HepG2 (cell line): ENCODE measurements around the gene CFAP119. TPM values are rescaled to one million over a fixed set of nuclear protein-coding genes. Genes with fewer than 3 reads are reported as not detected.
A peak's percentile ranks its signal among the peaks of the same experiment; 100 is the strongest.

Source experiments
- ASH2L ChIP-seq: fragments of 300-600, 200-600 bp; sonication (generic); IDR thresholded peaks from 2 replicates; pipeline ENCODE4 v1.7.0; 2017; ENCODE audit warnings: low read depth, mild to moderate bottlenecking, moderate library complexity, mixed read lengths, low read length; ENCODE audit not compliant: insufficient read length
- ERF ChIP-seq: IDR thresholded peaks from 2 replicates; pipeline ENCODE4 v1.6.1; 2018; ENCODE audit warnings: missing biosample characterization, missing genetic modification reagents
- GABPA ChIP-seq, 2 experiments: IDR thresholded peaks; 2 replicates each; pipeline ENCODE4 v1.6.1; 2011 to 2016; ENCODE audit warnings: low read depth in 2 of 2, low read length in 1 of 2, missing biosample characterization in 1 of 2, missing genetic modification characterization in 1 of 2
- HNF1B ChIP-seq: sonication (generic); formaldehyde crosslinking; IDR thresholded peaks from 2 replicates; pipeline ENCODE4 v1.5.1; 2020; ENCODE audit warnings: mild to moderate bottlenecking, moderate library complexity, missing genetic modification reagents
- HNRNPUL1 ChIP-seq: fragments of 200-400 bp; formaldehyde crosslinking; IDR thresholded peaks from 2 replicates; pipeline ENCODE4 v1.6.1; 2017; ENCODE audit warnings: low read depth, mild to moderate bottlenecking, low read length, moderate library complexity
- IRF9 ChIP-seq: sonication (generic); formaldehyde crosslinking; IDR thresholded peaks from 2 replicates; pipeline ENCODE4 v1.8.0; 2022; ENCODE audit warnings: missing genetic modification reagents, mild to moderate bottlenecking, borderline replicate concordance
- MIER3 ChIP-seq: IDR thresholded peaks from 2 replicates; pipeline ENCODE4 v1.6.1; 2016; ENCODE audit warnings: missing compliant biosample characterization, borderline replicate concordance
- MYC ChIP-seq: sonication (generic); formaldehyde crosslinking; IDR thresholded peaks from 2 replicates; pipeline ENCODE4 v1.9.0; 2021; ENCODE audit warnings: missing genetic modification reagents, borderline replicate concordance
- PHF21A ChIP-seq: sonication (generic); formaldehyde crosslinking; IDR thresholded peaks from 2 replicates; pipeline ENCODE4 v1.5.0; 2020; ENCODE audit warnings: mild to moderate bottlenecking, missing genetic modification reagents
- POLR2AphosphoS5 ChIP-seq: IDR thresholded peaks from 2 replicates; pipeline ENCODE4 v1.6.1; 2012; ENCODE audit warnings: low read depth, low read length
- RBM39 ChIP-seq: fragments of 200-400 bp; formaldehyde crosslinking; IDR thresholded peaks from one replicate; pipeline ENCODE4 v1.6.1; 2018; ENCODE audit warnings: antibody characterized with exemption, mild to moderate bottlenecking, low read depth, low read length; ENCODE audit not compliant: poor library complexity, severe bottlenecking
- SYNCRIP ChIP-seq: fragments of 200-400 bp; formaldehyde crosslinking; IDR thresholded peaks from 2 replicates; pipeline ENCODE4 v1.6.1; 2018; ENCODE audit warnings: mild to moderate bottlenecking, low read depth, low read length; ENCODE audit not compliant: insufficient read depth
- TBP ChIP-seq: sonication (generic); formaldehyde crosslinking; IDR thresholded peaks from 2 replicates; pipeline ENCODE4 v1.5.0; 2020; ENCODE audit warnings: missing genetic modification reagents
- ZNF30 ChIP-seq: sonication (generic); formaldehyde crosslinking; IDR thresholded peaks from 2 replicates; pipeline ENCODE4 v1.5.0; 2020; ENCODE audit warnings: mild to moderate bottlenecking, missing genetic modification reagents
- ZNF333 ChIP-seq: sonication (generic); formaldehyde crosslinking; IDR thresholded peaks from 2 replicates; pipeline ENCODE4 v1.4.0; 2020; ENCODE audit warnings: mild to moderate bottlenecking, missing genetic modification reagents, borderline replicate concordance
- ZNF543 ChIP-seq: sonication (generic); formaldehyde crosslinking; IDR thresholded peaks from 2 replicates; pipeline ENCODE4 v1.4.0; 2020; ENCODE audit warnings: mild to moderate bottlenecking, missing genetic modification reagents
- ZNF761 ChIP-seq: sonication (generic); formaldehyde crosslinking; conservative IDR thresholded peaks from 2 replicates; pipeline ENCODE4 v1.4.0; 2020; ENCODE audit warnings: mild to moderate bottlenecking, missing genetic modification reagents
- polyA plus RNA-seq, 8 experiments: library from polyadenylated mRNA; depleted of rRNA in 3 of 8; stranded (reverse) in 7 of 8; unstranded in 1 of 8; fragments of >200 nt; fragmentation: Illumina TruSeq in 4 of 8; extraction: Trizol in 4 of 8; gene quantifications; 2 replicates each; pipeline versions ENCODE4 v1.2.1 to v1.2.3, GENCODE V29; 2011 to 2016; ENCODE audit warnings: low read depth in 4 of 8, missing spikeins in 1 of 8, mixed read lengths in 1 of 8; ENCODE audit not compliant: insufficient read depth in 1 of 8
- total RNA-seq, 5 experiments: library from RNA; depleted of rRNA; stranded (reverse); fragments of >200 nt; fragmentation: Illumina TruSeq; extraction: Trizol; gene quantifications; 2 replicates each; pipeline ENCODE4 v1.2.3, GENCODE V29; 2016; ENCODE audit warnings: low read depth in 1 of 5
- TF ChIP-seq, protein P1 (sequence below): sonication (generic); formaldehyde crosslinking; IDR thresholded peaks from 2 replicates; pipeline ENCODE4 v1.9.0; 2021; ENCODE audit warnings: missing genetic modification reagents, borderline replicate concordance
- TF ChIP-seq, protein P2 (sequence below), 2 experiments: sonication (generic) in 1 of 2; formaldehyde crosslinking in 1 of 2; IDR thresholded peaks; 2 replicates each; pipeline versions ENCODE4 v1.4.0 to v1.6.1; 2018 to 2020; ENCODE audit warnings: missing genetic modification reagents in 2 of 2, borderline replicate concordance in 1 of 2, low read depth in 1 of 2, mild to moderate bottlenecking in 1 of 2, missing biosample characterization in 1 of 2

The CFAP119 gene
- total and polyA plus RNA-seq, 2 of the 13 experiments (the other 11 are each of a cell fraction or from before 2014, with no cell fraction given) = 6.4 TPM

DNA sequence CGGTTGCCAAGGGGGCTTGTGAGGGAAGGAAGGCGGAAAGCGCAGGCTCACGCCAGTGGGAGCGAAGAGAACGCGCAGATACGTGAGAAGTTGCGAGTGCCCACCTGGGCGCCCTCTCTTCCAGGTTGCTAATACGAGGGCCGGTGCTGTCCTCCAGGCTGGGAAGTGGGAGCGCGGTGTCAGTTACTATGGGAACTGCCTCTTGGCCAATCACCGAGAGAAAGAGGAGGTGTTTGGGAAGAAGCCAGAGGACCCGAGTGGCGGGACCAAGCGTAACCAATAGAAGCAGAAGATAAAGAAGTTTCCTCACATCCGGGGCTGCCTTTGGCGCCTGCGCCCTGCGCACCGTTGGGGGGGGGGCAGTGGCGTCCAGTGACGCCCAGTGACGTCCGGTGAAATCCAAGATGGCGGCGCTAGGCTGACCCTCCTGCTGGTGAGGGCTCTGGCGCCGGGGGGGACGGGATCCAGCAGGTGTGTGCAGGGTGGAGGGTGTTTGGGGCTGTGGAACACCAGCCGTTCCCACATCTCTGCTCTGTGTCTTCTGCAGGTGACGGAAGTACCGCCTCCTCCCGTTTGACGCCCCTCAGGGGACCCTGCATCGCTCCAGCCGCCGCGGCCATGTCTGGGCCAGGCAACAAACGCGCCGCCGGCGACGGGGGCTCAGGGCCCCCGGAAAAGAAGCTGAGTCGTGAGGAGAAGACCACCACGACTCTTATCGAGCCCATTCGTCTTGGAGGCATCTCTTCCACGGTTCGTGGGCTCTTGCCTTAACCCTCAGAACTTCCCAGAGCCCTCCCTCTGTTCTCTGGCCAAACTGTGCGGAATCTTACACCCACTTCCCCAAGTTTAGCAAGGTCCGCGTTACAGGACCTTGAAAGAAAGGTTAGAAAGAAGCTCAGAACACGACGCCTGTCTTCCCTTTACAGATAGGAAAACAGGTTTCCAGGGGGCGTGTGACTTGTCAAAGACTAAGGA is at the start of gene CFAP119, which contains the start of gene RNF40 (continued):
- TF ChIP-seq ZNF543 (0 out of 2 replicates have a peak, but pooled peaks have one; percentile 54), HNRNPUL1 (no peak), POLR2AphosphoS5 (peak; percentile 86), HNF1B (CRISPR knock-in tag) (peak; percentile 85), MIER3 (CRISPR knock-in tag) (peak; percentile 66; the same call in 1 of the 2 replicates), IRF9 (CRISPR knock-in tag) (peak; percentile 44; the same call in 1 of the 2 replicates), SYNCRIP (no peak), ERF (CRISPR knock-in tag) (0 out of 2 replicates have a peak, but pooled peaks have one; percentile 64), ZNF333 (CRISPR knock-in tag) (0 out of 2 replicates have a peak, but pooled peaks have one; percentile 50), RBM39 (peak; percentile 54), ASH2L (peak; percentile 81), TBP (0 out of 2 replicates have a peak, but pooled peaks have one; percentile 87), PHF21A (CRISPR knock-in tag) (peak; percentile 64; the same call in 1 of the 2 replicates), ZNF761 (CRISPR knock-in tag) (0 out of 2 replicates have a peak, but pooled peaks have one; percentile 24), ZNF30 (CRISPR knock-in tag) (peak; percentile 52; the same call in 1 of the 2 replicates), MYC (CRISPR knock-in tag) (peak; percentile 75), GABPA (IDR thresholded peaks at IDR 0.05; ENCODE audit: low read depth, low read length) (peak; percentile 61), GABPA (CRISPR knock-in tag; IDR thresholded peaks at IDR 0.05; ENCODE audit: low read depth) (peak; percentile 92)
- TF ChIP-seq, protein P1, sequence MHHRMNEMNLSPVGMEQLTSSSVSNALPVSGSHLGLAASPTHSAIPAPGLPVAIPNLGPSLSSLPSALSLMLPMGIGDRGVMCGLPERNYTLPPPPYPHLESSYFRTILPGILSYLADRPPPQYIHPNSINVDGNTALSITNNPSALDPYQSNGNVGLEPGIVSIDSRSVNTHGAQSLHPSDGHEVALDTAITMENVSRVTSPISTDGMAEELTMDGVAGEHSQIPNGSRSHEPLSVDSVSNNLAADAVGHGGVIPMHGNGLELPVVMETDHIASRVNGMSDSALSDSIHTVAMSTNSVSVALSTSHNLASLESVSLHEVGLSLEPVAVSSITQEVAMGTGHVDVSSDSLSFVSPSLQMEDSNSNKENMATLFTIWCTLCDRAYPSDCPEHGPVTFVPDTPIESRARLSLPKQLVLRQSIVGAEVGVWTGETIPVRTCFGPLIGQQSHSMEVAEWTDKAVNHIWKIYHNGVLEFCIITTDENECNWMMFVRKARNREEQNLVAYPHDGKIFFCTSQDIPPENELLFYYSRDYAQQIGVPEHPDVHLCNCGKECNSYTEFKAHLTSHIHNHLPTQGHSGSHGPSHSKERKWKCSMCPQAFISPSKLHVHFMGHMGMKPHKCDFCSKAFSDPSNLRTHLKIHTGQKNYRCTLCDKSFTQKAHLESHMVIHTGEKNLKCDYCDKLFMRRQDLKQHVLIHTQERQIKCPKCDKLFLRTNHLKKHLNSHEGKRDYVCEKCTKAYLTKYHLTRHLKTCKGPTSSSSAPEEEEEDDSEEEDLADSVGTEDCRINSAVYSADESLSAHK (CRISPR knock-in tag) = no peak
- TF ChIP-seq, protein P2, sequence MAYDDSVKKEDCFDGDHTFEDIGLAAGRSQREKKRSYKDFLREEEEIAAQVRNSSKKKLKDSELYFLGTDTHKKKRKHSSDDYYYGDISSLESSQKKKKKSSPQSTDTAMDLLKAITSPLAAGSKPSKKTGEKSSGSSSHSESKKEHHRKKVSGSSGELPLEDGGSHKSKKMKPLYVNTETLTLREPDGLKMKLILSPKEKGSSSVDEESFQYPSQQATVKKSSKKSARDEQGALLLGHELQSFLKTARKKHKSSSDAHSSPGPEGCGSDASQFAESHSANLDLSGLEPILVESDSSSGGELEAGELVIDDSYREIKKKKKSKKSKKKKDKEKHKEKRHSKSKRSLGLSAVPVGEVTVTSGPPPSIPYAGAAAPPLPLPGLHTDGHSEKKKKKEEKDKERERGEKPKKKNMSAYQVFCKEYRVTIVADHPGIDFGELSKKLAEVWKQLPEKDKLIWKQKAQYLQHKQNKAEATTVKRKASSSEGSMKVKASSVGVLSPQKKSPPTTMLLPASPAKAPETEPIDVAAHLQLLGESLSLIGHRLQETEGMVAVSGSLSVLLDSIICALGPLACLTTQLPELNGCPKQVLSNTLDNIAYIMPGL (CRISPR knock-in tag; IDR thresholded peaks at IDR 0.05; ENCODE audit: borderline replicate concordance in 1 of 2, low read depth in 1 of 2) = no peak; a peak in 2 of 4 replicates
